Left forelimb (tissue), 1 donor: ENCODE data around the gene POLR2E.

Experiments
- DNase-seq: peaks from one replicate; pipeline ENCODE4 v3.0.0-alpha.2; 2018; ENCODE audit warnings: low spot score

Gene POLR2E

GRCh38 chr19:1064661-1065605, 30.2 kb downstream of the POLR2E start:
- no peak for DNase-seq

- no peak for DNase-seq
These were observed 31.1 kb downstream of the POLR2E start for GRCh38 chr19:1063909-1064660.

GRCh38 chr19:1063030-1063908, 31.9 kb downstream of the POLR2E start:
- no peak for DNase-seq

DNA sequence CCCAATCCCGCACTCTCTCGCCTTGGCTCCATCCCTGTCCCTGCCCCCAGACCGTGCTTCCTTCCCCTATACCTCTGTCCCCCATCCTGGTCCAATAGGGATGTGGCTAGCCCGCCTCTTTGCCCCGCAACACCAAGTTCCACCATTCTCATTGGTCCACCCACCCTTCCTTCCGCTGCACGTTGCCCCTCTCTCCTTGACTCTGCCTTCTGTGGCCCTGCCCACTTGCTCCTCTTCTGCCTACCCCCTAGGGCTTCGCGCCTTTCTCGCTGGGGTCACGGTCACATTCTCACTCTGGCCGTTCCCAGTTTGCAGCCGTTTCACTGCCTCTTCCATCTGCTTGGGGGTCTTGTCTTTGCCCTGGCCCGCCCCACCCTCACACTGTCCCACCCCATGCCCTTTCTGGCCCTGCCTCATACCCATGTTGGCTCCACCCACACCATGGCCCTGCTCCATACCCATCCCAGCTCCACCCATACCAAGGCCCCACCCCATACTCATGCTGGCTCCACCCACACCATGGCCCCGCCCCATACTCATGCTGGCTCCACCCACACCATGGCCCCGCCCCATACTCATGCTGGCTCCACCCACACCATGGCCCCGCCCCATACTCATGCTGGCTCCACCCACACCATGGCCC, 32.7 kb downstream of the POLR2E start:
- DNase-seq: no peak

DNA sequence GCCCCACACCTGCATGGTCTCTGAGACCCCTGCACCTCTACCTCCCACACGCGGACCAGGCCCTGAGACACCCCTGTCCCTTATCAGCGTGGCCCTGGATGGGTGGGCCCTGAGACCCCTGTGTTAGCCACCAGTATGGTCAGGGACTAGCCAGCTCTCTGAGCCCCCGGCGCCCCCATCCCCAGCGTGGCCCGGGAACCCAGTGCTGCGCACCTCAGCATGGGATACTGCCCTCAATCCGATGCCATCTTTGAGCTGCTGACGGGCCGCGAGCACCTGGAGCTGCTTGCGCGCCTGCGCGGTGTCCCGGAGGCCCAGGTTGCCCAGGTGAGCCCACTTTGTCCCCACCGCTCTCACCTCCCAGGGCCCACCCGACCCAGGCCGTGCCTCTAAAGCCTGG, 33.2 kb downstream of the POLR2E start:
- DNase-seq: no peak

DNA sequence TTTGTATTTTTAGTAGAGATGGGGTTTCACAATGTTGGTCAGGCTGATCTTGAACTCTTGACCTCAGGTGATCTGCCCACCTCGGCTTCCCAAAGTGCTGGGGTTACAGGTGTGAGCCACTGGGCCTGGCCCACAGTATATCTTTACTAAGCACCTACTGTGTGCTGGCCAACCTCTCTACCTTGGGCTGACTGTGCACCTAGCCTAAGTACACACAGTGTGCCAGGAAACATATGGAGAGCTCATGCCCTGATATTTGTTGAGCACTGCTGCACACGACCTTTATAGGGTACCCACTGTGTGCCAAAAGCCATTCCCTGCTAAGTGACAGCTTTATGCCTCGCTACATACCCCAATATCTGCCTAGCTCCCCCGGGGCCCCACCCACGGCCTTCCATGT, 34.5 kb downstream of the POLR2E start:
- no peak for DNase-seq

DNA sequence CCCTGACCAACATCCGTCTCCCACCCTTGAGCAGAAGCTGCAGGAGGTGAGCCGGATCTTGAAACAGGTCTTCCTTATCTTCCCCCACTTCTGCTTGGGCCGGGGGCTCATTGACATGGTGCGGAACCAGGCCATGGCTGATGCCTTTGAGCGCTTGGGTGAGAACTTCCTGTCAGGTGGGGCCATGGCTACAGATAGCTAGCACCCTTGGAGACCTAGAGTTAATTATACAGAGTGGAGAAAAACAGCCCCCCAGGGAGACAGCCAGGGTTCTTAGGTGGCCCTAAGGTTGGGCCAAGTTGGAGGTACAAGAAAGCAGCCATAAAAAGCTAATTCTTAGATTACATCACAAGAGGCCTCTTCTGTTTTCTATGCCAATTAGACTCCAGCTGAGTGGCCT, 37.1 kb downstream of the POLR2E start:
- no peak for DNase-seq

GRCh38 chr19:1057176-1057855, 37.9 kb downstream of the POLR2E start:
- no peak for DNase-seq

DNA sequence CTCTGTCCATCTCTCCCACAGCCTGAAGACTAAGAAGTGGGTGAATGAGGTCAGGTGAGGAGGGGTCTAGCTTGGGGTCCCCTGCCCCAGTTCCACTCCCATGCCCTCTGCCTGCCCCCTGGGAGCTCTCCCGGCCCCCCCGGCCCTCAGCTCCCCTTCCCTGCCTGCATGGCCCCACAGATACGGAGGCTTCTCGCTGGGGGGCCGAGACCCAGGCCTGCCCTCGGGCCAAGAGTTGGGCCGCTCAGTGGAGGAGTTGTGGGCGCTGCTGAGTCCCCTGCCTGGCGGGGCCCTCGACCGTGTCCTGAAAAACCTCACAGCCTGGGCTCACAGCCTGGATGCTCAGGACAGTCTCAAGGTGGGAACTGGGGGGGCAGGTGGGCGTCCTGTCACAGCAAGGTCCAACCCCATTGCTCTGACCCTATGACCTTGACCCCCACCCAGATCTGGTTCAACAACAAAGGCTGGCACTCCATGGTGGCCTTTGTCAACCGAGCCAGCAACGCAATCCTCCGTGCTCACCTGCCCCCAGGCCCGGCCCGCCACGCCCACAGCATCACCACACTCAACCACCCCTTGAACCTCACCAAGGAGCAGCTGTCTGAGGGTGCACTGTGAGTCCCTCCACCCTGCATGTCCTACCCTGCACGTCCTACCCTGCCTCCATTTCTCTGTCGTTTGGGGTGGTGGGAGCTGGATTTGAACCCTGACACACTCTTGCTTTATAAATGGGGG, 39.1 kb downstream of the POLR2E start:
- DNase-seq: no peak

DNA sequence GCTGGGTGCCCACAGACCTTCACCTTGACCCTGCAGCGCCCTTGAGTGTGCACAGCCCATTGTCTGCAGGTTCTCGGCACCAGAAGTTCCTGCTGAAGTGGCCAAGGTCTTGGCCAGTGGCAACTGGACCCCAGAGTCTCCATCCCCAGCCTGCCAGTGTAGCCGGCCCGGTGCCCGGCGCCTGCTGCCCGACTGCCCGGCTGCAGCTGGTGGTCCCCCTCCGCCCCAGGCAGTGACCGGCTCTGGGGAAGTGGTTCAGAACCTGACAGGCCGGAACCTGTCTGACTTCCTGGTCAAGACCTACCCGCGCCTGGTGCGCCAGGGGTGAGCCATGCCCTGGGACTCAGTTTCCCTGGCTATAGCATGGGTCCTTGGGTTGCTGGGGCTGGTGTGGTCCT, 40.1 kb downstream of the POLR2E start:
- DNase-seq: no peak

- DNase-seq: no peak
These were observed 40.8 kb downstream of the POLR2E start for GRCh38 chr19:1054102-1055027.

DNA sequence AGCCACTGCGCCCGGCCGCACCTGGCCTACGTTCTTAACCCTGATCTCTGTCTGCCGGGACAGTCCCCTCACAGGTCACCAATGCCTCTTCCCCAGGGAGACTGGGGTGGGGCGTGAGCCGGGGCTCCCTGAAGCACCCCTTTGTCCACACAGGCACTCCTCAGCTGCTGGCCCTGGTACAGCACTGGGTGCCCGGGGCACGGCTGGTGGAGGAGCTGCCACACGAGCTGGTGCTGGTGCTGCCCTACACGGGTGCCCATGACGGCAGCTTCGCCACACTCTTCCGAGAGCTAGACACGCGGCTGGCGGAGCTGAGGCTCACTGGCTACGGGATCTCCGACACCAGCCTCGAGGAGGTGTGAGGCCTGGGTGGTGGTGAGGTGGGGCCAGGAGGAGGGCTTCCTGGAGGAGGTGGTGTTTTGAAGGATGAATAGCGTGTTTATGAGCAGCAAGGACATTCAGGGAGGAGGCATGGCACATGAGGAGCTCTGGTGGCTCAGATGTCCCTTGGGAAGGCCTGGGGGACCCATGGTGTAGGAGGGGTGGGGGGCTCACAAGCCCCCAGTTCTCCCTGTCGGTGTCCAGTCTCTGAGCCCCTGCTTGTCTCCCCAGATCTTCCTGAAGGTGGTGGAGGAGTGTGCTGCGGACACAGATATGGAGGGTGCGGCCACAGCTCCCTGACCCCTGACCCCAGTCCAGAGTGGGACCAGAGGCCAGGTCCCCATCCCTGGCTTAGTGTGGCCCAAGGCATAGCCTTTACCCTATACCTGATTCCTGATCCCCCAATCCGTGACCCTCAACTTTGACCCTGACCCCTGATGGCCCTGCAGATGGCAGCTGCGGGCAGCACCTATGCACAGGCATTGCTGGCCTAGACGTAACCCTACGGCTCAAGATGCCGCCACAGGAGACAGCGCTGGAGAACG, 41.7 kb downstream of the POLR2E start:
- no peak for DNase-seq

DNA sequence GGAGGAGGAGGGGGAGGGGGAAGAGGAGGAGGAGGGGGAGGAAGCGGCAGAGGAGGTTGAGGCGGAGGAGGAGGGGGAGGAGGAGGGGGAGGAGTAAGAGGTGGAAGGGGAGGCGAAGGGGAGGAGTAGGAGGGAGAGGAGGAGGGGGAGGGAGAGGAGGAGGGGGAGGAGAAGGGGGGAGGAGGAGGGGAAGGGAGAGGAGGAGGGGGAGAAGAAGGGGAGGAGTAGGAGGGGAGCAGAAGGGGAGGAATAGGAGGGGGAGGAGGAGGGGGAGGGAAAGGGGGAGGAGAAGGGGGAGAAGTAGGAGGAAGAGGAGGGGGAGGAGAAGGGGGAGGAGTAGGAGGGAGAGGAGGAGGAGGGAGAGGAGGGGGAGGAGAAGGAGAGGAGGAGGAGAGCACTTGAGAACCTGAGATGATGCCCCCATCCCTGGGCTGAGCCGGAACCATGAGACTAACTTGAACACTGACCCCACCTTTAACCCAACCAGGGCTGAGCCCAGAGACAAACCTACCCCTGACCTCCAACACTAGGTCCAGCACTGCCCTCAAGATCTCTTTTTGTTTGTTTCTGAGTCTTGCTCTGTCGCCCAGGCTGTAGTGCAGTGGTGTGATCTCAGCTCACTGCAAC, 42.7 kb downstream of the POLR2E start:
- no peak for DNase-seq

DNA sequence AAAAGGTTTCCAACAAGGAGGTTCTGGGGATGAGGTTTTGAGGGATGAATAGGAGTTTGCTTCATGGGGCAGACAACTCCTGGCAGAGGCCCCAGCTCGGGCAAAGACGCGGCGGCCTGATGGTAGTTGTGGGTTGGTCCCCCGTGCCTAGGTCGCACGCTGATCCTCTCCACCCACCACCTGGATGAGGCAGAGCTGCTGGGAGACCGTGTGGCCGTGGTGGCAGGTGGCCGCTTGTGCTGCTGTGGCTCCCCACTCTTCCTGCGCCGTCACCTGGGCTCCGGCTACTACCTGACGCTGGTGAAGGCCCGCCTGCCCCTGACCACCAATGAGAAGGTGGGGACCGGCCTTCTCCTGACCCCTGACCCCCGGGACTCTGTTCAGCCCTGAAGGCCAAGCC, 43.4 kb downstream of the POLR2E start:
- DNase-seq: no peak

- no peak for DNase-seq
These were observed 44.0 kb downstream of the POLR2E start for GRCh38 chr19:1050989-1051788.

- no peak for DNase-seq
These were observed 45.4 kb downstream of the POLR2E start for GRCh38 chr19:1049800-1050199.

GRCh38 chr19:1049106-1049505, 46.1 kb downstream of the POLR2E start:
- DNase-seq: no peak
